ENCODE data around the gene ATP2B2. TPM values are rescaled to one million over a fixed set of nuclear protein-coding genes. Genes with fewer than 3 reads are reported as not detected.

Gene ATP2B2
- total RNA-seq, 1 donor from 2014 or later = 0.42 TPM

GRCh38 chr3:10377148-10377725 lies 128.1 kb downstream of the ATP2B2 start:
- H3K9me3 Mint-ChIP-seq = no peaks in the 10 kb centered on the region
- peaks cover 4% of the 10 kb centered on the region for H3K27me3 Mint-ChIP-seq (ENCODE audit: low read depth)
- no peak for DNase-seq (ENCODE audit: low read depth, low spot score)
- H3K4me1 Mint-ChIP-seq = no peaks in the 10 kb centered on the region
- H3K36me3 Mint-ChIP-seq (ENCODE audit: low read depth) = no peaks in the 10 kb centered on the region
- no peak overlapping the region for H3K27ac Mint-ChIP-seq (ENCODE audit: unreplicated experiment)
- H3K4me3 Mint-ChIP-seq = no peak overlapping the region
- TF ChIP-seq, protein P1, sequence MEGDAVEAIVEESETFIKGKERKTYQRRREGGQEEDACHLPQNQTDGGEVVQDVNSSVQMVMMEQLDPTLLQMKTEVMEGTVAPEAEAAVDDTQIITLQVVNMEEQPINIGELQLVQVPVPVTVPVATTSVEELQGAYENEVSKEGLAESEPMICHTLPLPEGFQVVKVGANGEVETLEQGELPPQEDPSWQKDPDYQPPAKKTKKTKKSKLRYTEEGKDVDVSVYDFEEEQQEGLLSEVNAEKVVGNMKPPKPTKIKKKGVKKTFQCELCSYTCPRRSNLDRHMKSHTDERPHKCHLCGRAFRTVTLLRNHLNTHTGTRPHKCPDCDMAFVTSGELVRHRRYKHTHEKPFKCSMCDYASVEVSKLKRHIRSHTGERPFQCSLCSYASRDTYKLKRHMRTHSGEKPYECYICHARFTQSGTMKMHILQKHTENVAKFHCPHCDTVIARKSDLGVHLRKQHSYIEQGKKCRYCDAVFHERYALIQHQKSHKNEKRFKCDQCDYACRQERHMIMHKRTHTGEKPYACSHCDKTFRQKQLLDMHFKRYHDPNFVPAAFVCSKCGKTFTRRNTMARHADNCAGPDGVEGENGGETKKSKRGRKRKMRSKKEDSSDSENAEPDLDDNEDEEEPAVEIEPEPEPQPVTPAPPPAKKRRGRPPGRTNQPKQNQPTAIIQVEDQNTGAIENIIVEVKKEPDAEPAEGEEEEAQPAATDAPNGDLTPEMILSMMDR (conservative IDR thresholded peaks at IDR 0.05) = no peak

DNA sequence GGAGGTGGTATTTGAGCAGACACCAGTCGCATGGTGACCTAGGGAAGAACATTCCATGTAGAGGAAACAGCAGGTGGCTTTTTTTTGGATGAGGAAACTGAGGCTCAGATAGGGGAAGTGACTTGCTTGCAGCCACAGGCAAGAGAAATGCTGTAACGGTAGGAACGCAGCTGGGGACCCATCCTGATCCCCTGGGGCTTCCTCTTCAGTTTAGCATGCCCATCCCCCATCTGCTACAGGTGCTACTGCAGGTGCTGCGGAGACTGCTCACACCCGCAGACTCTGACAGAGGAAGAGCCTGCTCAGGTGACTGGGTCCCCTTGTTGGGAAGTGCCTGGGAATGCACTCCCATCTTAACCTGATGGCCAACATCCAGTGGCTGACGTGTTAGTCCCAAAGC lies 129.0 kb downstream of the ATP2B2 start:
- Mint-ChIP-seq H3K9me3 (no peaks in the 10 kb centered on the region), H3K4me3 (no peak overlapping the region), H3K27me3 (ENCODE audit: low read depth) (peaks cover 4% of the 10 kb centered on the region), H3K27ac (ENCODE audit: unreplicated experiment) (no peak overlapping the region), H3K36me3 (ENCODE audit: low read depth) (no peaks in the 10 kb centered on the region), H3K4me1 (no peaks in the 10 kb centered on the region)
- TF ChIP-seq, protein P1 (conservative IDR thresholded peaks at IDR 0.05) = no peak
- DNase-seq (ENCODE audit: low read depth, low spot score) = no peak

DNA sequence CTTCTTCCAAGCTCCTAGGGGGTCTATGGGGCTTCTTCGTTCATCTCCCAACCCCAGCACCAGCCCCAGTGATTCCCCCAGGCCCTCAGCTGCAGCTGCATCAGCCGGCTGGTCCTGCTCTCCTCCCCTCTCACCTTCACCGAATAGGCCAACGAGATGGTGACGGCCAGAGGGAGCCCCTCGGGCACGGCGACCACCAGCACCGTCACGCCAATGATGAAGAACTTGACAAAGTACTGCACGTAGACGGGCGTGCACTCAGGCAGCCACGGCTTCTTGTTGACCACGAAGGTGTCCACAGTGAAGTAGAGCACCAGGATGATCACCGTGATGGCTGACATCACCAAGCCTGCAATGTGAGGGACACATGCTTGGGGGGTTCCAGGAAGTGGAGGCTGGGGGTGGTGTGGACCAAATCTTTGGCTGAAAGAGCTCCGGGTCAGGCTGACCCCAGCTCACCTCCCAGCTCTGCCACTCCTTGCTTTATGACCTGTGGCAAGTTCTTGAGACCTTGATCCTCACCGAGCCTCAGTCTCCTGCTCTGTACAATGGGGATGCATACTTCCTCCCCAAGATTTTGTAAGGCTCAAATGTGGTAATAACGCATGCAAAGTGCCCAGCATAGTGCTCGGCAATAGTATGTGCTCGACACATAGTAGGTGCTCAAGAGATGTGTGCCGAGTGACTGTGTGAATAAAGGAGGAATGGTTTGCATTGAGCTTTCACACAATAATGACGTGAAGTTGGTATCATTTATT lies 129.9 kb downstream of the ATP2B2 start:
- peaks cover 4% of the 10 kb centered on the region for H3K27me3 Mint-ChIP-seq (ENCODE audit: low read depth)
- no peak overlapping the region for H3K4me3 Mint-ChIP-seq
- H3K4me1 Mint-ChIP-seq = no peaks in the 10 kb centered on the region
- no peaks in the 10 kb centered on the region for H3K36me3 Mint-ChIP-seq (ENCODE audit: low read depth)
- no peak for DNase-seq (ENCODE audit: low read depth, low spot score)
- H3K27ac Mint-ChIP-seq (ENCODE audit: unreplicated experiment) = no peak overlapping the region
- H3K9me3 Mint-ChIP-seq = no peaks in the 10 kb centered on the region
- TF ChIP-seq, protein P1 (conservative IDR thresholded peaks at IDR 0.05) = no peak

DNA sequence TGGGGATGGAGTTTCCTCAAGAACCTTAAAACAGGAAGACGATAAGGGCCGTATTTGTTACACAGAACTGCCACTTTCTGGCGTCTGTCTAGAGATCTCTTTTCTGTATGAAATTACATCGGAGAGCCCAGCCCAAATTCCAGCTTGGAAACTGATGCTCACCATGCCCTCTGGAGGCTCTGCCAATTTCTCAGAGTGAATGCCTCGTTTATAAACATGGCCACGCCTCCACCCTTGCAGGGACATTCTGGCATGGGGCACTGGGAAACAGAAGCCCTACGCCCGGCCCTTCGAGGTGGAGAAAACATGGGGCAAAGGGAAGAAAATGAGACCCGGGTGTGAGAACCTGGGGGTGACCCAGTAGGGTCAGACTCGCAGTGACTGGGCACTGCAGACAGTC lies 131.1 kb downstream of the ATP2B2 start:
- no peaks in the 10 kb centered on the region for H3K36me3 Mint-ChIP-seq (ENCODE audit: low read depth)
- no peak overlapping the region for H3K27ac Mint-ChIP-seq (ENCODE audit: unreplicated experiment)
- H3K27me3 Mint-ChIP-seq (ENCODE audit: low read depth) = peaks cover 7% of the 10 kb centered on the region
- TF ChIP-seq, protein P1 (conservative IDR thresholded peaks at IDR 0.05) = no peak
- H3K4me1 Mint-ChIP-seq = no peaks in the 10 kb centered on the region
- no peaks in the 10 kb centered on the region for H3K9me3 Mint-ChIP-seq
- no peak for DNase-seq (ENCODE audit: low read depth, low spot score)
- H3K4me3 Mint-ChIP-seq = no peak overlapping the region

DNA sequence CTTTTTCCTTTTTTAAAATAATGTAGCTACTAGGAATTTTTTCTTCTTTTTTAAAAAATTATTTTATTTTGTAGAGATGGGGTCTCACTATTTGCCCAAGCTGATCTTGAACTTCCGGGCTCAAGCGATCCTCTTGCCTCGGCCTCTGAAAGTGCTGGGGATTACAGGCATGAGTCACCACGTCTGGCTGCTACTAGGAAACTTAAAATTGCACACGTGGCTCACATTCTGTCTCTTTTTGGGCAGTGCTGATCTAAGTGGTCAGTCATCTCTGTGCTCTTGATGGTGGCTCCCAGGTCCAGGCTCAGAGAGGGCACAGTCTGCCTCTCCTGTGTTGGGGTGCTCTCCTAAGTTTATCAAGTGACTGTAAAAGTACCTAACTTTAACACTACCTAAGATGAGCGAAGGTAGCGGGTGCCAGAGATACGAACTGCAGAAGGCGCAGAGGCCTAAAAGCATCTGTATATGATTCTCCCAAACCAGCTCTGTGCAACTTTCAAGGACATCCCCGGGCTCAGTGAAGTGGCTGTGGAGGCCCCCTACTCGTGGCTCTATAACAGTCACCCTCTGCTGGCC lies 131.6 kb downstream of the ATP2B2 start:
- H3K4me3 Mint-ChIP-seq = no peak overlapping the region
- TF ChIP-seq, protein P1 (conservative IDR thresholded peaks at IDR 0.05) = no peak
- no peaks in the 10 kb centered on the region for H3K36me3 Mint-ChIP-seq (ENCODE audit: low read depth)
- no peaks in the 10 kb centered on the region for H3K9me3 Mint-ChIP-seq
- DNase-seq (ENCODE audit: low read depth, low spot score) = no peak
- no peak overlapping the region for H3K27ac Mint-ChIP-seq (ENCODE audit: unreplicated experiment)
- H3K4me1 Mint-ChIP-seq = no peaks in the 10 kb centered on the region
- peaks cover 7% of the 10 kb centered on the region for H3K27me3 Mint-ChIP-seq (ENCODE audit: low read depth)

Data from neural crest cell (in vitro differentiated cells).